Activated T-helper 17 cell treated with anti-CD3 and anti-CD28 coated beads, Interleukin-2, amount 50 U/mL, for 72 hours (primary cell): ENCODE results near the gene MTERF4. TPM values are rescaled to one million over a fixed set of nuclear protein-coding genes. Genes with fewer than 3 reads are reported as not detected.

Experiments used
- ATAC-seq: fragments of 150-1000 bp; cut with Tn5 transposase; replicated peaks from 2 replicates; pipeline ENCODE4 v1.10.0; 2021; ENCODE audit warnings: mild to moderate bottlenecking, moderate library complexity
- H3K27ac Mint-ChIP-seq: one replicate; pipeline ENCODE4 v1.8.0; 2022; ENCODE audit warnings: mixed read lengths
- H3K27me3 Mint-ChIP-seq: one replicate; pipeline ENCODE4 v1.8.0; 2022; ENCODE audit warnings: mixed read lengths
- H3K36me3 Mint-ChIP-seq: one replicate; pipeline ENCODE4 v1.8.0; 2022; ENCODE audit warnings: low read depth, mild to moderate bottlenecking, mixed read lengths
- H3K4me1 Mint-ChIP-seq: one replicate; pipeline ENCODE4 v1.8.0; 2022; ENCODE audit warnings: mixed read lengths
- H3K4me3 Mint-ChIP-seq: one replicate; pipeline ENCODE4 v1.8.0; 2022; ENCODE audit warnings: mild to moderate bottlenecking, mixed read lengths
- H3K9me3 Mint-ChIP-seq: one replicate; pipeline ENCODE4 v1.8.0; 2022; ENCODE audit warnings: mixed read lengths
- total RNA-seq, 2 donors: library from RNA; stranded (reverse); gene quantifications; one replicate each; pipeline ENCODE4 v1.2.3, GENCODE V29; 2022

Gene MTERF4
- total RNA-seq, 2 donors from 2014 or later: 36.4 to 86.5 TPM

DNA sequence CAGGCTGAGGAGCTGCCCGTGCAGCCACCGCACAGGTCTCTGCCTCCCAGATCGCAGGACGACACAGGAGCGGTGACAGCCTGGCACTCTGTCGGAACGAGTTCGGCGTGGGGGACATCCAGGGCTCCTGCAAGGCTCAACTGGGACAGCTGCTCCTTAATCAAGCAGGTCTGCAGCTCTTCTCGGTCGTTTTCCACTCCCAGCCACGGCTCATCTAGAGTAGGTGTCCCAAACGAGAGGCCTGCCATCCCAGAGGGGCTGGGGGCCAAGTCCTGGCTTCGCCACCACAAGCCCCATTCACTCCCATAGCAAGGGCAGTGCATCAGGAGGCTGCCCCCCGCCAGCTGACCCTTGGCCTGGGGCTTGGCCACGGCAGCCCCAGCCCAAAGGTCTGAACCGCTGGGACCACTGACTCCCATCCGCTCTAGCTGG is 24.7 kb upstream of the MTERF4 start:
- Mint-ChIP-seq H3K36me3 (peaks cover 52% of the 10 kb centered on the region), H3K27ac (peak overlapping the region; percentile 99), H3K4me1 (peaks cover 24% of the 10 kb centered on the region), H3K4me3 (peak overlapping the region; percentile 85), H3K27me3 (no peaks in the 10 kb centered on the region), H3K9me3 (no peaks in the 10 kb centered on the region)
- no peak for ATAC-seq

DNA sequence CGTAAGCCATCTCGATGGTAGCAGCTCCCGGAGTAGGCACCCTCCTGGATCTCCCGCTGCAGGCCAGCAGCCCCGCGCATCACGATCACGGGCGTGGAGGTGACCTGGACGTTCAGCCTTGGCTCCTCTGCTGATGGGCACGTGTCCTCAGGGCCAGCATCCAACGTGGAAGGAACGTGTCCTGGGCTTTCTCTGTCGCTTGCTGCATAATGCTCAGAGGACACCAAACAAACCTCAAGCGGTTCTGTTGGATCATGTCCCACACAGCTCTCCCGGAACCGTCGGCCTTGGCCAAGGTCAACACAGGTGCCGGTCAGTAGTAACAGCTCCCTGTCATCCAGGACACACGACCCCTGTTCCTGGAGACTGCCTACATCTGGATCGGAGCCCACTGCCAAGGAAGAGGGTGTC is 24.1 kb upstream of the MTERF4 start:
- Mint-ChIP-seq H3K27ac (peak overlapping the region; percentile 99), H3K27me3 (no peaks in the 10 kb centered on the region), H3K4me3 (peak overlapping the region; percentile 85), H3K36me3 (peaks cover 58% of the 10 kb centered on the region), H3K9me3 (no peaks in the 10 kb centered on the region), H3K4me1 (peaks cover 24% of the 10 kb centered on the region)
- no peak for ATAC-seq

DNA sequence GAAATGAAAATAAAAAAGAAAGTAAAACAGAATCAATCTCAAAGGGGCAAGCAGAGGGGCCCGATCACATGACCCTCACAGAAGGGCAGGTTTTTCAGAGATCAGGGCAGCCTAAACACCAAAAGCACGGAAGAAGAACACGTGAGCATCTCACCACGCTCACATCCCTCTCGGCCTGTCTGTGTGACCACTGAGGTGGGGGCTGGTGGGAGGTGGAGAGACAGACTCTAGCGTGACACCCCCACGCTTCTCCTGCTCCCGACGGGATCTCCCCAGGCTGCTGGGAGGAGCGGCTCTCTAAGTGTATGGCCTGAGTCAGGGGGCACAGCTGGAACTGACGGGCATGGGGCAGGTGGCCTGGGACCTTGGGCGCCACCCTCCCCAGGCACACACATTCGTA is 23.5 kb upstream of the MTERF4 start:
- H3K27ac Mint-ChIP-seq: no peak overlapping the region
- peak overlapping the region; percentile 85 for H3K4me3 Mint-ChIP-seq
- H3K27me3 Mint-ChIP-seq: no peaks in the 10 kb centered on the region
- peaks cover 22% of the 10 kb centered on the region for H3K4me1 Mint-ChIP-seq
- no peaks in the 10 kb centered on the region for H3K9me3 Mint-ChIP-seq
- peaks cover 60% of the 10 kb centered on the region for H3K36me3 Mint-ChIP-seq
- ATAC-seq: no peak

DNA sequence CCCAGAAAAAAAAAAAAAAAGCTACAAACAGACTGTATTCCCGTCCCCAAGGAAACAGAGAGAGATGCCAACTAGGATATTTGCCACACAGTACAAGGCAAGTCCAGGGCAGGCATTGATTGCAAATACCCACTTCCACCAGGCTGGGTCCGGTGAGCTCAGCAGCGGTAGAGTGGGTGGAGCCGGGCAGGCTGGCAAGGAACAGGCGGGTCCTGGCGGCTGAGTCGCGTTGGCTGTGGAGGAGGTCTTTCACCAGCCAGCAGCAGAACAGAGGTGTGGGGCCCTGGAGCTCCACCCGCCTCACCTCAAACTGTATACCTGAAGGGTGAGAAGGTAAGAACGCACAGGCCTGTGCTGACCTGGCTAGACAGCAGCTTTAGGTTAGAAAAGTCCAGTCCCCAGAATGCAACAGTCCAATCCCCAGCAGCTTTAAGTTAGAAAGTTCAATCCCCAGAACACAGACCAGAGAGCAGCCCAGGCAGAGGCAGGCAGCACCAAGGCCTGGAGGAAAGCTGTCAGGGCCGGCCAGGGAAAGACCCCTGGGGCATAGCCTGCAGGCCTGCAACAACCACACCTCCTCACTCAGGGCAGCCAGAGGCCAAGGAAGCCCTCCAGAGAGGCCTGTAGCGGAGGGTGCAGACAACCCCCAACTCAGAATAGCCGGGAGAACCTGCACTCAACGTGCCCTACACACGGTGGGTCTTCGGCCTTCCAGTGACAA is 21.9 kb upstream of the MTERF4 start:
- Mint-ChIP-seq H3K27me3 (no peaks in the 10 kb centered on the region), H3K36me3 (peaks cover 65% of the 10 kb centered on the region), H3K27ac (peak overlapping the region; percentile 79), H3K4me3 (peak overlapping the region; percentile 76), H3K9me3 (no peaks in the 10 kb centered on the region), H3K4me1 (peaks cover 18% of the 10 kb centered on the region)
- ATAC-seq: peak; percentile 64

DNA sequence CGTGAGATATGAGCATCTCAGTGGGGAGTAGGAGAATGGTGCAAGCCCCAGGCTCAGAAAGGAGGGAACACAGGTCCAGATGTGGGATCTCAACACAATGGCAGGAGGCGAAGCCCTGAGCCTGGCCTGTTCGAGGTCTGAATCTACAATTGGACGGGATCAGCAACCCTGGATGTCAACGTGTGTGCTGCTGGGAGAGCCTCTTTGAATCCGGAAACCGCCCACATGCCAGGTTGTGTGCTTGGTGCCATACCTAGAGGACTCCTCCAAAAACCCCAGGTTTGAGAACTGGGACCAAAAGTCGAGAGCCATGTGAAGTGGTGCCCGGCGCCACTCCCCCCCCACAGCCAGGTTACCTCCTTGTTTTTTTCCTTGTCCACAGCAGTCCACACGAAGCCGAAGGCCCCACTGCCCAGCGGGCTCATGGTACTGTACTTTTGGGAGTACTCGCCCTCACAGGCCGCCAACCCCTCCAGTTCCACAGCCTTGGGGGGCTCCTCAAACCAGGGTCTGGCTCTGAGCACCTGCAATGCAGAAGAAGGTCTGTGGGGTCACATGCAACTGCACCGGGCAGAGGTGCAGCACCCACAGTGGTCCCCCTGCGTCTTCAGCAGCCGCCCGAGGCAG is 20.4 kb upstream of the MTERF4 start:
- no peak overlapping the region for H3K4me3 Mint-ChIP-seq
- H3K27ac Mint-ChIP-seq: no peak overlapping the region
- H3K27me3 Mint-ChIP-seq: no peaks in the 10 kb centered on the region
- peaks cover 62% of the 10 kb centered on the region for H3K36me3 Mint-ChIP-seq
- no peaks in the 10 kb centered on the region for H3K9me3 Mint-ChIP-seq
- ATAC-seq: no peak
- peaks cover 3% of the 10 kb centered on the region for H3K4me1 Mint-ChIP-seq

DNA sequence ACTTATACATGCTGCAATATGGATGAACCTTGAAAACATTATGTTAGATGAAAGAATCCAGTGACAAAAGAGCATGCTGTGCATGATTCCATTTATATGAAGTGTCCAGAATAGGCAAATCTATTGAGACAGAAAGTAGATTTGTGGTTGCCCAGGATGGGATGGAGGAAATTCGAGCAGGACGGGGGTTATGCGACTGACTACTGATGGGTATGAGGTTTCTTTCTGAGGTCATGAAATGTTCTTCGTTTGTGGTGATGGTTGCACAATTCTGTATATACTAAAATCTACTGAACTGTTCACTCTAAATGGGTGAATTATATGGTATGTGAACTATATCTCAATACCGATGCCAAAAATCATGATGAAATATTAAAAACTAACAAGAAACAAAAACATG is 18.9 kb upstream of the MTERF4 start:
- H3K9me3 Mint-ChIP-seq: no peaks in the 10 kb centered on the region
- H3K4me3 Mint-ChIP-seq: peak overlapping the region; percentile 0
- peak; percentile 25 for ATAC-seq
- H3K27me3 Mint-ChIP-seq: no peaks in the 10 kb centered on the region
- no peaks in the 10 kb centered on the region for H3K4me1 Mint-ChIP-seq
- no peak overlapping the region for H3K27ac Mint-ChIP-seq
- H3K36me3 Mint-ChIP-seq: peaks cover 66% of the 10 kb centered on the region

DNA sequence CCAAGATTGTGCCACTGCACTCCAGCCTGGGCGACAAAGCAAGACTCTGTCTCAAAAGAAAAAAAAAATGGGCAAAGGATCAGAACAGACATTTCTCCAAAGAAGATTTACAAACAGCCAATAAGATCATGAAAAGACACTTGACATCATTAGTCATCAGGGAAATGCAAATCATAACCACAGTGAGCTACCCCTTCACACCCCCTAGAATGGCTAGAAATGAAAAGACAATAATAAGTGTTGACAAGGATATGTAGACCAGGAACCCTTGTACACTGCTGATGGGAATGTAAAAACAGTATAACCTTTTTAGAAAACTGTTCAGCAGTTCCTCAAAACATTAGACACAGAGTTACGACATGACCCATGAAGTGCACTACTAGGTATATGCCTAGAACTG is 18.4 kb upstream of the MTERF4 start:
- no peak overlapping the region for H3K4me3 Mint-ChIP-seq
- H3K9me3 Mint-ChIP-seq: no peaks in the 10 kb centered on the region
- H3K27me3 Mint-ChIP-seq: no peaks in the 10 kb centered on the region
- H3K27ac Mint-ChIP-seq: peak overlapping the region; percentile 51
- ATAC-seq: peak; percentile 72
- H3K4me1 Mint-ChIP-seq: no peaks in the 10 kb centered on the region
- H3K36me3 Mint-ChIP-seq: peaks cover 69% of the 10 kb centered on the region

DNA sequence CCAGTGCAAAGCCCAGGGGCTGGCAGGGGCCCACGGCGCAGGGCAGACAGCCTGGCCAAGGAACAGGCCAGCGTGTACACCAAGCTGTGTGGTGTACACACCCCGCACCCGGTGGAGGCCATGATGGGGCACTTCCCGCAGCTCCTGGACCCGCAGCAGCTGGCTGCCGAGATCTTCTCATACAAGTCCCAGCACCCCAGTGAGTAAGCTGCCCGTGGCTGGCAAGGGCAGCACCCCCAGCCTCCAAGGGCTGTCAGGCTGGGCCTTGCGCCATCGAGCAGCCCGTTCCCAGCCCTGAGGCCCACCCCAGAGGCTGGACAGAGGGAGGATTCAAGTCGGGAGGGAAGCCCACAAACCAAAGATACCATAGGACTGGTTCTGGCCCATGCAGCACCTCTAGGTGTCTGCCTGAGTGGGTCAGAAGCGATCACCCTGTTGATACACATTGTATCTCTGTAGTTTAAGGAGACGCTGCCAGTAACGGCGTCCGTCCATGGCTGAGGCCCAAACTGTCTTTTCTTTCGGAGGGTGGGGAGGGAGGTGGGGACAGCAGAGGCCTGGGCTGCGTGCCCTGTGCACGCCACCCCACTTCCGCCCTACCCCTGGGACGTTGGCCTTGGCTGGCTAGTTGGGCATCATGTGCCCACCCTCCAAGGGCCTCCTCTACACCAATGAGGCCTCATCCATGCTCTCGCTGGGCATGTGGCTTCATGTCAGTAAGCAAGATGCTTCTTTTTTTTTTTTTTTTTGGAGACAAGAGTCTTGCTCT is 16.8 kb upstream of the MTERF4 start:
- no peak overlapping the region for H3K27ac Mint-ChIP-seq
- no peaks in the 10 kb centered on the region for H3K27me3 Mint-ChIP-seq
- H3K4me1 Mint-ChIP-seq: peaks cover 5% of the 10 kb centered on the region
- peaks cover 81% of the 10 kb centered on the region for H3K36me3 Mint-ChIP-seq
- H3K4me3 Mint-ChIP-seq: no peak overlapping the region
- no peak for ATAC-seq
- H3K9me3 Mint-ChIP-seq: no peaks in the 10 kb centered on the region

DNA sequence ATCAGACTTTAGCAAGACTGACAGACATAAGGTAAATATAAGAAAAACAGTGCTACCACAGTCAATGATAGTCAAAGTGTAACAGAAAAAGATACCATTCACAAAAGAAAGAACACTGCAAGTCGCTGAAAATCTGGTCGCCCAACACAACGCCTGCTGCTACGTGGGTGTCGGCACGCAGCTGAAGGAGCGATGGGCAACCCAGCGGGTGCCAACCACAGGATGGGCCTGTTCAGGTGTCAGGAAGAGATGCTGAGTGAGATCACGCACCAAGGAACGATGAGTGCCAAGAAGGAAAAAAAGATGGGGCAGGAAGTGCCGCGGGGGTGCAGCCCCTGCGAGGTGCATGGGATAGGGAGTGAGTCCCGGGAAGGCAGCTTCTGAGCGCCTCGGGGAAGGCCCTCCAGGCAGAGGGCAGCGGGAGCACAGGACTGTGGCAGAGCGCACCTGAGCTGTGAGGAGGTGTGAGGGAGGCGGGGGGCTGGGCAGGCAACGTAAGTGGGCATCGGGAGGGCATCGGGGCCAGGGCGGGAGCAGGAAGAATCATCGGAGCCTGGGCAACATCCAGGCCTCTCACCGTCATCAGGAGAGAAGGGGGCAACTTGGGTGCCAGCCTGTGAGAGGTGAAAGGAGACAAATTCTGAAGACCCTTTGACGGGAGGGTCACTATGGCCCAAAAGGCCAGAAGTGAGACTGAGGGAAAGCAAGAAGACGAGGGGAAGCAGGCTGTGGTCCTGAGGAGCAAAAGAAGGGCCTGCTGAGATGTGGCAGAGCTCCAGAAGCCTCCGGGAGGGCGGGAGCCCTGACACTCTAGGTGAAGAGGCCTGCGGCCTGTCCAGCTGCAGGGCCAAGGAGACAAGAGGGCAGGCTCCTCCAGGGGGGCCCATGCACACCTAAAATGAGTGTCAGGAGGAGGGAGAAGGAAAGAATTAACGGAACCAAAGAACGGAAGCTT is 14.8 kb upstream of the MTERF4 start:
- peaks cover 14% of the 10 kb centered on the region for H3K4me1 Mint-ChIP-seq
- H3K4me3 Mint-ChIP-seq: no peak overlapping the region
- H3K36me3 Mint-ChIP-seq: peaks cover 75% of the 10 kb centered on the region
- no peak overlapping the region for H3K27ac Mint-ChIP-seq
- H3K9me3 Mint-ChIP-seq: no peaks in the 10 kb centered on the region
- H3K27me3 Mint-ChIP-seq: no peaks in the 10 kb centered on the region
- ATAC-seq: no peak

DNA sequence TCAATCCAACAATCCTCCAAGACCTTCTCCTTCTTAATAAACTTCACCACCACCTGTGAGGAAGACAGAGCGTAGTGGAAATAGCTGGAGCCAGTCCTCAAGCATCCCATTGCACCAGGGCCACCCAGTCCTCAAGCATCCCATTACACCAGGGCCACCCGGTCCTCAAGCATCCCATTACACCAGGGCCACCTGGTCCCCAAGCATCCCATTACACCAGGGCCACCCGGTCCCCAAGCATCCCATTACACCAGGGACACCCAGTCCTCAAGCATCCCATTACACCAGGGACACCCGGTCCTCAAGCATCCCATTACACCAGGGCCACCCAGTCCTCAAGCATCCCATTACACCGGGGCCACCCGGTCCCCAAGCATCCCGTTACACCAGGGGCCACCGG is 13.3 kb upstream of the MTERF4 start:
- no peak overlapping the region for H3K4me3 Mint-ChIP-seq
- ATAC-seq: no peak
- H3K27ac Mint-ChIP-seq: peak overlapping the region; percentile 7
- H3K9me3 Mint-ChIP-seq: no peaks in the 10 kb centered on the region
- peaks cover 72% of the 10 kb centered on the region for H3K36me3 Mint-ChIP-seq
- peaks cover 16% of the 10 kb centered on the region for H3K4me1 Mint-ChIP-seq
- H3K27me3 Mint-ChIP-seq: no peaks in the 10 kb centered on the region

DNA sequence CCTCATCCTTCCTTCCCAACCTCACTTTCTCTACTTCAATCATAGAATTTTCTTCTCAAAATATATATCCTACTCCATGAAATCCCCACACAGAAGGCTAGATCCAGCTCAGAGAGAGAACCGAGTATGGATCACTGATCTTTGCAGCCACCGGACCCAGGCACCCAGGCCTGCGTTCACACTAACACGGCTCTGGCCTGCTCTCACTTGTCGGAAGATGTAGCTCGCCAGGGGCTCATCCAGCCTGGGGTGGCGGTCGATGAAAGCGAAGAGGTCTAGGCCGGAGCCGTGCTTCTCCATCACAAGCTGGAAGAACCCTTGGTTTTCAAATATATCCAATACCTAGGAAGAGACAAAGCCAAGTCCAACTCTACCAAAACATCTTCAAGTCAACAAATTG is 12.7 kb upstream of the MTERF4 start:
- H3K4me1 Mint-ChIP-seq: peaks cover 21% of the 10 kb centered on the region
- no peaks in the 10 kb centered on the region for H3K27me3 Mint-ChIP-seq
- peaks cover 72% of the 10 kb centered on the region for H3K36me3 Mint-ChIP-seq
- no peak overlapping the region for H3K4me3 Mint-ChIP-seq
- no peaks in the 10 kb centered on the region for H3K9me3 Mint-ChIP-seq
- H3K27ac Mint-ChIP-seq: peak overlapping the region; percentile 7
- ATAC-seq: no peak

DNA sequence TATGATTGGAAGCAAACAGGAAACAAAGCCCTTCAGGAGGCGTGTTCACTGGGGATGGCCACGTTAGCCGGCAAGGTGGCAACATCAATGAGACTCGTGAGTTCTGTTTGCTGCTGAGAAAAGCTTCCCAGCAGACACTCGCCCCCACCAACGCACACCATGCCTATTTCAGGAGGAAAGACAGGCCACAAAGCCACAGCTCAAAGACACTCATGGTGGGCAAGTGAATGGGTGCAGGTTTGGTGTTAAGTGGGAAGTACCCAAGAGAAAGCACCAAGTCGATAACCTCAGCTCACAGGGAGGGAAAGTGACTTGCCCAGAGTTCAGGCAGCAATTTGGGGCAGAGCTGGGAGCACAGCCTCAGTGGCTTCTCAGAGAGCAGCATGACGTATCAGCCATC is 10.5 kb upstream of the MTERF4 start:
- H3K27me3 Mint-ChIP-seq: no peaks in the 10 kb centered on the region
- H3K27ac Mint-ChIP-seq: peak overlapping the region; percentile 88
- peak; percentile 76 for ATAC-seq
- no peaks in the 10 kb centered on the region for H3K9me3 Mint-ChIP-seq
- H3K4me1 Mint-ChIP-seq: peaks cover 34% of the 10 kb centered on the region
- peaks cover 78% of the 10 kb centered on the region for H3K36me3 Mint-ChIP-seq
- peak overlapping the region; percentile 79 for H3K4me3 Mint-ChIP-seq

DNA sequence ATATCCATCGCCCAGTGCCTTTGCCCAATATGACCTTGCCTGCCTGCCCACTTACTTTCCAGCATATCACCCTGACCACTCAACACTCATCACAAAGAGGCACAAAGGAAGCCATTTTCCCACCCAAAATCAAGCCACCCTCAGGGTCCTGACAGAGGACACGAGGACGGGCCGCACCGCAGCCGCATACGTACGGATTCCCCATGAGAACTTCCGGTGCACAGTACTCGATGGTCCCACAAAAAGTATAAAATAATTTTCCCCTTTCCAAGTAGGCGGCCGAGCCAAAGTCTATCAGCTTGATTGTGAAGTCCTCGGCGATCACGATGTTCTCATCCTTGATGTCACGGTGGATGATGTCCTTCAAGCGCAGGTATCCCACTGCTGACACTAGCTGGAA is 10.0 kb upstream of the MTERF4 start:
- ATAC-seq: no peak
- Mint-ChIP-seq H3K27me3 (no peaks in the 10 kb centered on the region), H3K36me3 (peaks cover 76% of the 10 kb centered on the region), H3K4me1 (peaks cover 34% of the 10 kb centered on the region), H3K27ac (peak overlapping the region; percentile 88), H3K9me3 (no peaks in the 10 kb centered on the region), H3K4me3 (peak overlapping the region; percentile 79)

DNA sequence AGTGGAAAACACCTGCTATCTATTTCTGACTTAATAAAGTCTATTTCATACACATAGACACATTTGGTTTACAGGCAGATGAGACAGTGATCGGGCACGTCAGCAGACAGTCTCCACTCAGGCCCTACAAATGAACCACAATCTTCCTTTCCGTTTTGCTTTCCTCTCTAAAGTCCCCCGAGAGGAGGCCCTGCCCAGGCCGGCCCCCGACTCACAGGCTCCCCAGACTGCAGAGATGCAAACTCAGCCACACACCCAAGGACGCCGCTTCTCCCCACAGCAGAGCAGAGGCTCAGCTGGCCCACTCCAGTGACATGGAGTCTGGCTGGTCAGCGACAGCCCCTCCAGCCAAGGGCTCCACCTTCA is 9.3 kb upstream of the MTERF4 start:
- H3K27me3 Mint-ChIP-seq: no peaks in the 10 kb centered on the region
- H3K27ac Mint-ChIP-seq: peak overlapping the region; percentile 88
- peak overlapping the region; percentile 79 for H3K4me3 Mint-ChIP-seq
- H3K9me3 Mint-ChIP-seq: no peaks in the 10 kb centered on the region
- H3K4me1 Mint-ChIP-seq: peaks cover 34% of the 10 kb centered on the region
- H3K36me3 Mint-ChIP-seq: peaks cover 76% of the 10 kb centered on the region
- ATAC-seq: peak; percentile 18
